Heart right ventricle (tissue), 16 donors: ENCODE data around the gene STK40. TPM values are rescaled to one million over a fixed set of nuclear protein-coding genes. Genes with fewer than 3 reads are reported as not detected.
A peak's percentile ranks its signal among the peaks of the same experiment; 100 is the strongest.

Experiments
- ATAC-seq, 8 donors: fragments of 200-7000 bp; cut with Tn5 transposase; one replicate each; pipeline ENCODE4 v1.9.1; 2020; ENCODE audit warnings: mild to moderate bottlenecking in 8 of 8, moderate library complexity in 8 of 8, moderate number of reproducible peaks in 1 of 8
- DNase-seq, 2 donors: peaks; one replicate each; pipeline ENCODE4 v3.0.0-alpha.2; 2020
- H3K27ac ChIP-seq, 10 donors: fragments of 200-600 bp; sonication (generic) in 2 of 10; one replicate each; pipeline versions ENCODE4 v1.5.0 to v1.8.0; 2020 to 2022; ENCODE audit warnings: mild to moderate bottlenecking in 3 of 10
- H3K27me3 ChIP-seq, 7 donors: fragments of 200-600 bp; one replicate each; pipeline ENCODE4 v1.8.0; 2021 to 2022; ENCODE audit warnings: mild to moderate bottlenecking in 2 of 7
- H3K36me3 ChIP-seq, 9 donors: fragments of 200-600 bp; sonication (generic) in 1 of 9; one replicate each; pipeline versions ENCODE4 v1.5.0 to v1.8.0; 2020 to 2022; ENCODE audit warnings: mild to moderate bottlenecking in 2 of 9
- H3K4me1 ChIP-seq, 9 donors: fragments of 200-600 bp; sonication (generic) in 1 of 9; one replicate each; pipeline versions ENCODE4 v1.5.0 to v1.8.0; 2020 to 2022; ENCODE audit warnings: mild to moderate bottlenecking in 4 of 9
- H3K4me3 ChIP-seq, 10 donors: fragments of 200-600 bp; sonication (generic) in 2 of 10; one replicate each; pipeline versions ENCODE4 v1.5.0 to v1.8.0; 2020 to 2022; ENCODE audit warnings: mild to moderate bottlenecking in 7 of 10, moderate library complexity in 2 of 10
- H3K9me3 ChIP-seq, 11 donors: fragments of 200-600 bp in 10 of 11; sonication (generic) in 2 of 11; one replicate each; pipeline versions ENCODE4 v1.5.0 to v1.8.0; 2013 to 2022; ENCODE audit warnings: mild to moderate bottlenecking in 2 of 11, control low read depth in 1 of 11, moderate library complexity in 1 of 11
- CTCF ChIP-seq, 9 donors: fragments of 200-600 bp; sonication (generic) in 2 of 9; IDR thresholded peaks; one replicate each; pipeline versions ENCODE4 v1.5.0 to v1.8.0; 2021 to 2022; ENCODE audit warnings: antibody characterized with exemption in 9 of 9, mild to moderate bottlenecking in 5 of 9, moderate library complexity in 1 of 9
- WGBS, 2 donors: extraction: QIAGEN DNeasy Blood & Tissue Kit; methylation state at CpG; one replicate each; pipeline ENCODE4 v1.1.7; 2013; ENCODE audit warnings: inconsistent platforms in 1 of 2; 5-methylcytosine and 5-hydroxymethylcytosine counted together
- intact Hi-C, 10 donors: fragments of 100-400 bp; cut with DNase I; formaldehyde crosslinking; loops; one replicate each; pipeline versions ENCODE4 v1.11.1 to v1.14.2; 2022
- polyA plus RNA-seq, 2 donors: library from polyadenylated mRNA; stranded (reverse); fragments of 200-250 nt; gene quantifications; one replicate each; pipeline ENCODE4 v1.2.3, GENCODE V29; 2013
- total RNA-seq, 10 donors: library from RNA; stranded (reverse); fragmentation: NEBNext Ultra II Directional in 3 of 10; extraction: Animal tissue kit (Norgen Biotek cat#: 25700) in 3 of 10; gene quantifications; one replicate each; pipeline versions ENCODE4 v1.2.1 to v1.2.4, GENCODE V29; 2021 to 2023
- donor health status: Arrhythmogenic right ventricular cardiomyopathy.
- donor health status: ischemic (EF 13 %, LVEDD 7.1; RV severe dilation, severe dysfunction).
- donor health status: healthy with polysubstance abuse.
- donor health status: DM: no; HTN: yes; CAD: no.
- donor health status: DM: no; HTN: no; CAD: no.
- donor health status: ischemic (EF 25% LVEDD 6.9; RV normal size, moderate dysfunction).
- donor health status: ischemic (EF 25% LVEDD 5.7; RV mildly dilated, moderate dysfunction).
- donor health status: healthy.
- donor health status: DM: yes; HTN: yes; CAD: no.
- donor health status: Ischemic cardiomyopathy.
- donor health status: ischemic (EF 35%, LVEDD 5.7; RV mildly dilated, moderate dysfunction).
- donor health status: nonischemic (EF 11% LVEDD 7.7; RV severe dilation, severe dysfunction).
- donor health status: DM: yes; HTN: yes; CAD: no.
- donor health status: PGD.
- donor health status: ischemic (EF 29% LVEDD 5.4; RV normal size, mild dysfunction).
- donor health status: nonischemic (EF 23%, LVEDD 6.1; RV moderate dilation, normal function).

The STK40 gene
- total and polyA plus RNA-seq, 12 donors = 15.5 to 81.6 (median 57.3) TPM

GRCh38 chr1:36393686-36394085, 8.0 kb upstream of the STK40 start:
- Histone ChIP-seq H3K9me3 (no peaks in the 10 kb centered on the region), H3K27ac (no peak overlapping the region), H3K36me3 (peaks cover 0 to 50% (median 29%) of the 10 kb centered on the region in 9 donors), H3K27me3 (no peaks in the 10 kb centered on the region), H3K4me1 (peaks cover 5 to 56% (median 28%) of the 10 kb centered on the region in 9 donors), H3K4me3 (no peak overlapping the region)
- intact Hi-C loops = no loop called here
- DNase-seq (no peak), ATAC-seq (no peak)
- TF ChIP-seq CTCF (IDR thresholded peaks at IDR 0.05) = no peak
- 97% methylated on average over 19 of the region's 19 CpGs for WGBS, 2 donors

GRCh38 chr1:36392836-36393235, 7.1 kb upstream of the STK40 start:
- no peak overlapping the region for H3K27ac ChIP-seq
- no peak for DNase-seq
- intact Hi-C loops = no loop called here
- TF ChIP-seq CTCF (IDR thresholded peaks at IDR 0.05) = no peak
- H3K27me3 ChIP-seq = no peaks in the 10 kb centered on the region
- peaks cover 0 to 50% (median 29%) of the 10 kb centered on the region in 9 donors for H3K36me3 ChIP-seq
- 93 to 99% methylated on average over 4 of the region's 4 CpGs for WGBS, 2 donors
- ATAC-seq = no peak
- H3K9me3 ChIP-seq = no peaks in the 10 kb centered on the region
- H3K4me3 ChIP-seq = no peak overlapping the region
- peaks cover 6 to 58% (median 28%) of the 10 kb centered on the region in 9 donors for H3K4me1 ChIP-seq

DNA sequence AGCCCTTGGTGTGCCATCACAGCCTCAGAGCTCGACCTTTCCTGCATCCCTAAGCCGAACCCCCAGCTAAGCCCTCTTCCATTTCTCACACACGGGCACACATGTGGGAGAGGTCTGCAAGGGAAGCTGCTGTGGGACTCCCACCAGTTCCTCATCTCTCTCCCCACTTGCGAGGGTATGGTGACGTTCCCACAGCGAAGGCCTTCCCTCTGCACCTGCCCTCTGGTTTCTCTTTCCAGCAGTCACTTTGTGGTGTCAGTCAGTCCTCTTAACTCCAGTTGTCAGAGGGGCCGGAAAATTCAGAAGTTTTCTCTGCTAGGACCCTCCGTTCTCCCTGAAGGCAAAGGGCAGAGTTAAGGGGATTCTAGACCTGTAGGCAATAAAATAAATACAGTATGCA, 5.5 kb upstream of the STK40 start:
- intact Hi-C loops = no loop called here
- no peaks in the 10 kb centered on the region for H3K27me3 ChIP-seq
- WGBS, 2 donors = 96 to 97% methylated on average over 8 of the region's 8 CpGs
- H3K36me3 ChIP-seq = peaks cover 0 to 50% (median 29%) of the 10 kb centered on the region in 9 donors
- H3K4me1 ChIP-seq = peaks cover 4 to 65% (median 34%) of the 10 kb centered on the region in 9 donors
- H3K9me3 ChIP-seq = no peaks in the 10 kb centered on the region
- ATAC-seq = no peak
- no peak for DNase-seq
- no peak overlapping the region for H3K4me3 ChIP-seq
- no peak for TF ChIP-seq CTCF (IDR thresholded peaks at IDR 0.05)
- H3K27ac ChIP-seq = peak overlapping the region in 1 of 10 donors; percentile 98

DNA sequence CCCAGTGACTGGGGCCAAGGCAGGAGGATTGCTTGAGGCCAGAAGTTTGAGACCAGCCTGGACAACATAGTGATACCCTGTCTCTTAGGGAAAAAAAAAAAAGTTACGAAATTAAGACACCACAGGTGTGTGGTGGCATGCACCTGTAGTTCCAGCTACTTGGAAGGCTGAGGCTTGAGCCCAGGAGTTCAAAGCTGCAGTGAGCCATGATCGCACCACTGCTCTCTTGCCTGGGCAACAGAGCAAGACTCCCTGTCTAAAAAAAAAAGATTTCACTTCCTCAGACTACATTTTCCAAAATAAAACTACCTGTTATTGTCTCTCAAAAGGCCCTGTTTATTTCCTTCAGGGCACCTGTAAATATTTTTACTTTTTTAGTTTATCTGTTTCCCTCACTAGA, 4.7 kb upstream of the STK40 start:
- WGBS, 2 donors = 94 to 95% methylated on average over 2 of the region's 2 CpGs
- Histone ChIP-seq H3K36me3 (peaks cover 0 to 50% (median 29%) of the 10 kb centered on the region in 9 donors), H3K9me3 (no peaks in the 10 kb centered on the region), H3K4me1 (peaks cover 4 to 60% (median 36%) of the 10 kb centered on the region in 9 donors), H3K27me3 (no peaks in the 10 kb centered on the region), H3K4me3 (no peak overlapping the region), H3K27ac (peak overlapping the region in 2 of 10 donors; percentile 89 to 98)
- no peak for DNase-seq
- TF ChIP-seq CTCF (IDR thresholded peaks at IDR 0.05) = no peak
- intact Hi-C loops = no loop called here
- ATAC-seq = no peak
